ENCODE measurements around the gene CAB39.

The CAB39 gene

DNA sequence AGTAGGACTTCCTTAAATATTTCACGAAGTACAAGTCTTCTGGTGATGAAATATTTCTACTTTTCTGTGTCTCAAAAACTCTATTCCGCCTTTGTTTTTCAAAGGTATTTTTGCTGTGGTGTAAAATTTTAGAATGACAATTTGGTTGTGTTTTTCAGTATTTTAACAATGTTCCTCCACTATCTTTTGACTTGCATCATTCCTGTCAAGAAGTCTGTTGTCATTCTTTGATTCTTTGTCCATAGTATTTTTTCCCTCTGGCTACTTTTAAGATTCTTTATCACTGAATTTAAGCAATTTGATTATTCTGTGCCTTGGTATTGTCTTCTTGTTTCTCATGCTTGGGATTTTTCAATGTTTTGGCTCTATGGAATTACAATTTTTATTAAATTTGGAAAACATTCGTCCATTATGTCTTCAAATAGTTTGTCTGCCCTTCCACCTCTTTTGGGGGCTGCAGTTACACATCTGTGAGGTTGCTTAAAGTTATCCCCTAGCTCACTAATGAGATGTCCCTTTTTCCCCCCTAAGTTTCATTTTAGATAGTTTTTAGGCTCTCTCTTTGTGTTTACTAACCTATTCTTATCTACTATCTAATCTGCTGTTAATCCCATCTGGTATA lies 76.0 kb downstream of the CAB39 start:
- DNase-seq = no peak

DNA sequence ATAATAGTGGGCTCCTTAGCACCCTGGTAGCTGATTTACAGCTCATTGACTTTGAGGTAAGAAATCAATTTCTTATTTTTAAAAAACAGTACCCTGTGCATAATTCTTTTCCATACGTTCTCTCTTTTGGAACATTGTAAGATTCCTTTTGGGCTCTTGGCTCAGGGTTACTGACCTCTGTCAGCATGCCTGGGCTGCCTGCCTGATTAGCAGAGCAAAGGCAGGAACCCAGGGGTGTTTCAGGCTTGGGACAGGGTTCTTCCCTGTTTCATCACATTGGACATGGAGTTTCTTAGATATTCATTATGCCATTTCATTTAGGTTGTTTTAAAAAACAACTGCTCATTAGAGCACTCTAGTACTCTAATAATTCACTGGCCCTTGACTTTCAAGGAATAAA lies 78.3 kb downstream of the CAB39 start:
- no peak for DNase-seq

DNA sequence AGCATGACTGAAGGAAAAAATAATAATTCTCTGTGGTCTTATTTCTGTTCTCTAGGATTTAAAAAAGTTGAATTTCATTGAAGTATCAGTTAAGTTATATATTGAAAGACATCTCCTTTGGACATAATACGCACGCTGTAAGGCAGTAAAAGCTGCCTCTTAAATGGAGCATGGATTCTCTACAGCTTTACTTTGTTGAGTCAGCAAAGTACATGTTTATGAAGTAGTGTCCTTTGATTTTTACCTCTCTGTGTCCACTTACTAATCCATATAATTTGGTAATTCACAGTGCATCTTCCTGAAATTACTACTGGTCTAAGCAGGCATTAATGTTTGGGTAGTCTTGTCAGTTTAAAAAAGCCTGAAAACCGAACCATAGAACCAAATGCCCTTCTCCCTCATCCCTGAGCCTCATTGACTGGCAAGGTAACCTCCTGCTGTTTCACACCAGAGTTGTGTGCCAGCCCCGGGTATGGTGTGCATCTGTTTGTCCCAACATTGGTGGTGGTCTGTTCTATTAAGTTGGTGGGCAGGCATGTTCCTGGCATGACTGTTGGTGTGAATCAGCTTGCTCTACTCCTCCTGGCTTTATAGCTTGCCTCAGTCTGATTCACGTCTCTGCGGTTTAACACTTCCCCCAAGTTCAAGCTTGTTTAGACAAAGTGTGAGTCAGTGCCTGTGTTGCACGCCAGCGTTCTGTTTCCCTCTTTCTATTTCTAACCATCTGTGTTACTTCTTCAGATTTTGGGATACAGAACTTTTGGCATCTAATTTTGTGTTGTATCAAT lies 81.1 kb downstream of the CAB39 start:
- DNase-seq = peak; percentile 72

DNA sequence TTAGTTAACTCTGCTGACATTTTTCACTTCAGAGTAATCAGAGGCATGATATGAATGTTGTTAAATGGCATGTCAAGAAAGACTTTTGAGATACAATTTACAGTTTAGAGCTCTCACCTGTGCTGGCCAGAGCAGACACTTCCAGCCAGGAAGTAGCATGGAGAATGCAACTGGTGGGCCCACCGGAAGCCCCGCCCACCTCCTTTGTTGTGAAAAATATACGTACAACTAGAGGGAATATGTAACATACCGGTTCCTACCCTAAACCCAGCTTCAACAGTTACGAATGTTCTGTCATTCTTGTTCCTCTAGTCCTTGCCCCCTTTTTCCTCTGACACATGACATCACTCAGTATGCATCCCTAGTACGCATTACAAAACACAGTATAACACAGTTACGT lies 81.9 kb downstream of the CAB39 start:
- no peak for DNase-seq

DNA sequence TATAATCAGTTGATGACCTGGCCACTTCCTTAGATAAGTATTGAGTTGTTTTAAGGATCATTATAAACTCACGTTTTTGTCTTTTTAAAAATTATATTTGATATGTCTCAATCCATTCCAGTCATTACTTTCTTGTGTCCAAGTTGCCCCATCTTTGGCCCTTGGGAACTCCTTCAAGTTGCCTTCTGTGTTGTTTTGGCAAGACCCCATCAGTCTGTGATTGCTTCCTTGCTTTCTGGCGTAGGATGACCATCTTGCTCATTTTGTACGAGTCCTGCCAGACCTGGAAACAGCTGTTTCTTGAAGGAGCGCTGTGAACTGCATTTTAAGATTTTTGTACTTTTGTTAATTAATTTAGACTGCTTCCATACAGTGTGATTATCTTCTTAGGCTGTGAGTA lies 83.2 kb downstream of the CAB39 start:
- no peak for DNase-seq

DNA sequence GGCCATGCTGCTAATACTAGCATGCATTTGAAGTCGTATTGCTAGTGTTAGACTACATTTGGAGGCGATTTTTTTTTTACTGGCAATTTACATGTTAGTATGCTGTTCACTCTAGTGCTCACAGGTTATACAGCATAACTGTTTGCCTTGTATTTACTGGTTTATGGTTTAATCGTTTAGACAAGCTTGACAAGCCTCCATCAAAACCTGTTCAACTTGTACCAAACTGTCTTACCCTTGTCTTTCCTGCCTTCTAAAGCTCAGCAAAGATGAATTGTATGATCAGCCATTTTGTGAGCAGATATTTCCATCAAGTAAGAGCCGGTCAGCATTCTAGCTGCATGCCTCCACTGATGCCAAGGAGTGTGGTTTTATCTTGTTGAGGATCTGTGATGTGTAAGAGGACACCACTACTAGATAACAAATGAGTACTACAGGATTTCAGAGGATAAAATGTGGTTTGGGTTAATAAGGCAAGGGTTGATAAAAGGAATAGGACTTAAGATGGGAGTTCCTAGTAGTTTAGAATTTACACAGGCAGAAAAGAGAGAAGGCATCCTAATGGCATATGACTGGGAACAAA lies 83.7 kb downstream of the CAB39 start:
- no peak for DNase-seq

DNA sequence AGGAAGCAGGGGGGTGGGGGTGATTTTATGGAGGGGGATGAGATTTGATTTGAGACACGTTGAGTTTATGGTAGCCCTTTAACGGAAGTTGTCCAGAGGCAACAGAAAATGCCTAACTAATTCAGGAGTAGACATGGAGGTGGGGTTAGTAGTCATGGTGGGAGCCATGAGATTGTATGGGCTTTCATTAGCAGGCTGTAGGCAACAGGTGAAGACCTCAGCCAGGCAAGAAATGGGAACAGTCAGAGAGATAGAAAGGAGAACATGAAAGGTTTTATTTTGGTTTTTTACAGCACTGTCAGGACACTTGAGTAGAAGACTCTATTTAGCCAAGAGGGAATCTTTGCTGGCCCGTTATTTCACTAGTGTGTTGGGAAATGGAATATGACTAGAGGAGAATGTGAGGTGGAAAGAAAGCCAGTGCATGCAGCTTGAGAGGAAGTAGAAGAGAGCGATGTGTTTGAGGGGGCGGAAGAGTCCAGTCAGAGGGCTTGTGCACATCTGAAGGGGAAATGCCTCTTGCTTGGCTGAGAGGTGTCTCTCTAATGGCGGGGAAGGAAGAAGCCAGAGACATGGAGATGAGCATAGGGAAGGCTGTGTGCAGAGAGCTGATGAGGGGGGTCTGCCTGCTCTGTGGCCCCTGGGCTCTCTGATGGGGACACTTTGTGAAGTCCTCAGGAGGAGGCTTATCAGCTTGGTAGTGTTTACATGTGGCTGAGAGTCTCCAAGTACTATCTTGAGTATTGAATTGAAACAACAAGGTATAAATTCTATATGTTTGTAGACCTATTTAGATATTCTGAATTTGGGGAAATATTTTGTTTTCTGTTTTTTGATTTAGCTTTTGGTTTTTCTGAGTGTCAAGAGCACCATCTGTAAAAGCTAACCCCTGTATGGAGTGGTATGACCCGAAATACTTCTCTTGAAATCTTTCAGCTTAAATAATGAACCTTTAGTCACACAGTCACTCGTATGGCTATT lies 85.2 kb downstream of the CAB39 start:
- DNase-seq = no peak

DNA sequence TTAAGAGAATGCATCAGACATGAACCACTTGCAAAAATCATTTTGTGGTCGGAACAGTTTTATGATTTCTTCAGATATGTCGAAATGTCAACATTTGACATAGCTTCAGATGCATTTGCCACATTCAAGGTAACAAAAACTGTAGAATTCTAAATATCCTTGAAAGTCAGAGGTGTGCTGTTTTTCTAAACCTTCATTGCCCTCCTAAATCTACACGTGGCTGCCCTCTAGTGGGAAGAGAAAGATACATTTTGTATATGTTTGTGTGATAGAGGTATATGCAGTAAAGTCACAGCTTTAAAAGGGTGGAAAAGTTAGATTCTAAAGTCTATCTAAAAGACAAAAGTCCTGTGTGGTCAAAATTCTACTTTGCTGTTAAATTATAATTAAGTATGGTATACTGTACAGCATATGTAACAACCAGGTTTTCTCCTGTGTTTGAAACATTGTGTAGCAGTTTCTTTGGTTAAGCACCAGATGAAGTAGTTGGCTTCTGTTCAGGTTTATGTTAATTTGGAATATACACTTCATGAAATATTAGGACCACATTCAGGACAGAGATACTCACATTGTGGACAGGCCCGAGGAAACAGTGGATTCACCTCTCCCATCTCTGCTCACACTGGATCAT lies 86.2 kb downstream of the CAB39 start:
- DNase-seq = no peak

DNA sequence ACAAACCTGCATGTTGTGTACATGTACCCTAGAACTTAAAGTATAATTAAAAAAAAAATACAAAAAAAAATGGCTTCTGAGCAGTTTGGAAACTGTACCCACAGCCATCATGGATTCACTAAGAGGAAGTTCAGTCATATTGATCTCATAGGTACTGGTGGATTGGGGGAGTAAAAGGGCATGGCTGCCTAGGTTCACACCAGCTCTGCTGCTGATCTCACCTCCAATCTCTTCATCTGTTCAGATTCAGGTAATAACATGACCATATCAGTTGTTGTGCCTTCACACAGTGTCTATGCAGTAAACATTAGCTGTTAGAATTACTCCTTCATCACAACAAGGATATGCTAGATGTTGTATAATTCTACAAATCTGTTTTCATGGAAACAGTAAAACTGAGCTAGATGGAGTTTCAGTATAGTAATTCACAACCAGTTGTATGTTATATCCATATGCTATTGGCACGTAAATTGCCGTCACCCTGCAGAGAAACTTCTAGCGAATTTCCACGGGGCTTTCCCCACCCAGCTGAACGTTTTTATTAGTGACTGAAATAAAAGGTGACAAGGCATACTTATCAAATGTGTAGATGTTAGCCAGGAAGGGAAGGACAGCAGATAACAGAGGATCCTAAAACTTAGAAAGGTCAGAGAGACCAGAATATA lies 92.8 kb downstream of the CAB39 start:
- peak; percentile 31 for DNase-seq

DNA sequence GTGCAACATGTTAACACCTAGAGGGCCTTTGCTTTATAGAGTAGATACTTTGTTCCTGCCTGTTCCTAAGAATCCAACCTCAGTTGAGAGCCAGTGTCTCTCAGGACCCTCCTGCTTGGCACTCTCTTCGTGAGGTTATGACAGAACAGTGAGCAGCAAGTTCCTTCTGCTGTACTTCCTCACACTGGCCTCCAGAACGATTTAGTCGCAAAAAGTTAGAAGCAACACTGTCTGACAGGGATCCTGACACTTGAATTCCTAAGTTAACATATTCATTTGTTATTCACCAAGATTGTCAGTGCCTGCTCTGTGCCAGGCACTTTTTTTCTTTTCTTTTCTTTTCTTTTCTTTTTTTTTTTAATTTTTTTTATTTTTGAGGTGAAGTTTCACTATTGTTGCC lies 95.1 kb downstream of the CAB39 start:
- no peak for DNase-seq

DNA sequence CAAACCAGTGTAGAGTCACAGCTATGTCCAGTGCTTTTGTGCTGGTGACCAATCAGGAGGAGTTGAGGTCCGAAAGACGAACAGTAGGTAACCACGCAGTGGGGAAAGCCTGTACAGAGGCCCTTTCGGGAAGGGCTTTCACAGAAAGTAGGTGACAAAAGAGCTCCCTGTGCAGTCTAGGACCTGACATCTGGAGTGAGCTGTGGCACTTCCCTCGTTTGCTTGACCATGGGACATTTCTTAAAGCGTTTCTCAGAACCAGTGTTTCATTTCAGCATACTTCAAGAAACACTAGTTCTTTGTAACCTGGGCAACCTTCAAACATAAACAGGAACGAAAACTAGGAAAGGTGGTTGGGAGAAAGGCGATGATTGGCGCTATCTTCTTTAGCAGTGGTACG lies 96.4 kb downstream of the CAB39 start:
- no peak for DNase-seq

DNA sequence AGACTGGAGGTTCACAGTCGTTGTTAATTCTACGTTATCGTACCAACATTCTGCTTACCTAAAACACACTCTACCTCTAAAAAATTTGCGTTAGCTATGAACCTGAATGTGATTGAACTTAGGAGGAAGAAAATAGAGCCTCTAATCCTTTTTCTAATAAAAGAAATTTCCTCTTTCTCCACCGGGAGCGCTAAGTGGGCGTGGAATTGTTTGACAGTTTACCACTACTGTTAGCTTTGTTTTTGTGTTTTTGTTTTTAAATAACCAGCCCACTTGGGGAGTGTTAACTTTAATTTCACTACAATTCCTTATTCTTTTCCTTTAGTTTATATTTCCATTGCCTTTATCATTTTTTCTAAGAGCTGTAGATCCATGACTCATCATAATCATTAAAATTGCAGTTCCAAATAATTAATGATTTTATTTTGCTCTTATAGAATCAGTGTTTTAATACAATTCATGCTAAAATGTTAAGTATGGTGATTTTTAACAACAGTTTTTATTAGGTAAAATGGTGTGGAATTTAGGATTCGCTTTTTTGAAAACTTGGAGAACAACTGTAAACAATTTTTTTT lies 97.1 kb downstream of the CAB39 start:
- no peak for DNase-seq

DNA sequence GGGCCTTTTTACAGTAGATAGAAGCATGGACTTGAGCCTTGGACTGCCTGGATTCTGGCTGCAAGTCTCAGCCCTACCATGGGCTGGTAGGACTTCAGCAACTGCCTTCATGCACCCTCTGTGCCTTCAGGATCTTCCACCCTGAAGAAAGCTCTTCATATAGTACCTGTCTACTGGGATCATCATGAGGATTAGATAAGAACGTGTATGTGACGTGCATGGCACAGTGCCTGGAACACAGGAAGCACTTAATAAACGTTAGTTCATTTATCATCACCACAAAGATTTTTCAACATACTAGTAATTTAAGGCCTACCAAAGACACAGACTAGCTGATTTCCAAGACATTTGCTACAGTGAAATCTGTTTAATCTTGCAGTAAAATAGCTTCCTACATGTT lies 98.9 kb downstream of the CAB39 start:
- no peak for DNase-seq

DNA sequence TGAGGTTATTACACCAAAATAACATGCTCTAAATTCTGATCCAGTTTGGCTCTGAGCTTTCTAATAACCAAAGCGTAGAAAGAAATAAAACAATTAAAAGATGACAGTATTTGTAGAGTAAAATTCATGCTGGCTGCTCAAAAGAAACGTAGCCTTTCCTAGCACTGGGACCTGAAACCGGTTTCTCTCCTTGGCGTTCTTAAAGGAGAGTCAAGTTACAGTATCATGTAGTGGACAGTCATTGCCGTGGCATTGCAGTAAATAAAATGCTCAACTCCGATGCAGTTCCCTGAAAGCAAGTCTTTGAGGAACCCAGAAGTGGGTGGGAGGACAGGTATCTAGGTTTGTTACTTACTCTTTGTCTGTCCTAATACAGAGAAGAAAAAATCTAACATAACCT lies 99.4 kb downstream of the CAB39 start:
- DNase-seq = no peak

DNA sequence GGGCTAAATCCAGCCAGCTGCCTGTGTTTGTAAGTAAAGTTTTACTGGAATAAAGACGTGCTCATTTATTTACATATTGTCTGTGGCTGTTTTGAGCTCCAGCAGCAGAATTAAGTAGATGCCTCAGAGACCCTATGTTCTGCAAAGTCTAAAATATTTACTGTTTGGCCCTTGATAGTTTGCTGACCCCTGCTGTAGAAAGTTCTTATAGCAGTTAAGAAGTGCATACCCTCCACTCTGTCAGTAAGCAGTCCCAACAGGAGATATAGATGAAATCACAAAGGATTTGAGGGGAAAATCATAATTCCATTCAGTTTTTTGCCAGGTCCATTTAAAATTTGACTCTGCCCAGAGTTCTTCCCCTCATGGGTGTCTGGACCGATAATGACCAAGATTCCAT lies 102.0 kb downstream of the CAB39 start:
- DNase-seq = no peak

DNA sequence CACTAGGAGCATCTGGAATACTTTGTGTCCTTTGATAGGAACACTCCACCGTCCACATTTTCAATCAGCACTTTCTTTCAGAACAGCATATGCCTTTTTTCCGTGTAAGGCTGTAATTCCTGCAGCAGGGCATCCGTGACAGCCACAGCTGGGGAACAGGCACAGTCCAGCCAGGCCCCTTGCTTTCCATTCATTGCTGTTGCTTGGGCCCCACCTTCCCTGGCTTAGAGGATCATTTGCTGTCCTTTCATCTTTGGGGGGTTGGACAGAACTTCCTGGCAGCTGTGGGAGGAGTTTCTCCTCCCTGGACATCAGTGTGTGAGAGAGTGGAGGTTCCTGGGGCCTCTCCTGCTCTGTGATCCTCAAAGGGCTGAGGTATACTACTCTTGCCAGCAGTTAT lies 102.4 kb downstream of the CAB39 start:
- DNase-seq = no peak

DNA sequence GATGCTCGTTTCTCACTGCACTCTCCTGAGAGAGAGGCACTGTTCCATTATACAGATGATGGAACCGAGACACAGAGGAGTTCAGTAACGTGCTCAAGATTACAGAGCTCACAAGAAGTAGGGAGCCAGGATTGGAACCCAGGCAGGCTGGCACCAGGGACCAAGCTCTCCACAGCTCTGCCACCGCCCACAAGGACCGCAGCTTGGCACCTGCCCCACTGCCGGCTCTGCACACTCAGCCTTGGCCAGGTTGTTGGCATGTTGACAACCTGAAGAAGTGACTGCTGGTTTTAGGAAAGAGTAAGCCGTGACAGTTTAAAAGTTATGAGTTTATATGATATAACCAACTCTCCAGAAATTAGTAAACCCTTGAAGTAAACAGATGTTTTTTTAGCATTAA lies 104.1 kb downstream of the CAB39 start:
- DNase-seq = no peak

DNA sequence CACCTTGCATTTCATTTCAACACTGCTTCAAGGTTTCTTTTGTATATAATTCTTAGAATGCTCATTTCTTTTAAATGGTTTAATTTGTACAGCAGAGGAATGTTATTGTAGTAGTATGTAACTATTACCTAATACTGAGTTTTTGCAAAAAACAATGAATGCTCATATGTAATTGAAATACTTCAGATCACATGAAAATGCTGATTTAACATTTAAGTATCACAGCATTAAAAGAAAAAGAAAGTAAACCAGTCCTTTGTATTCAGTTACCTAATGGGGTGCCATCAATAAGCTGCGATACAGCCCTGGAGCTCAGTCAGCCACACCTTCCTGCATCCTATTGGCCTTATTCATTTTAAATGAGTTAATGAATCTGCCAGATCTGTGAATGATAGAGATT lies 106.8 kb downstream of the CAB39 start:
- no peak for DNase-seq

DNA sequence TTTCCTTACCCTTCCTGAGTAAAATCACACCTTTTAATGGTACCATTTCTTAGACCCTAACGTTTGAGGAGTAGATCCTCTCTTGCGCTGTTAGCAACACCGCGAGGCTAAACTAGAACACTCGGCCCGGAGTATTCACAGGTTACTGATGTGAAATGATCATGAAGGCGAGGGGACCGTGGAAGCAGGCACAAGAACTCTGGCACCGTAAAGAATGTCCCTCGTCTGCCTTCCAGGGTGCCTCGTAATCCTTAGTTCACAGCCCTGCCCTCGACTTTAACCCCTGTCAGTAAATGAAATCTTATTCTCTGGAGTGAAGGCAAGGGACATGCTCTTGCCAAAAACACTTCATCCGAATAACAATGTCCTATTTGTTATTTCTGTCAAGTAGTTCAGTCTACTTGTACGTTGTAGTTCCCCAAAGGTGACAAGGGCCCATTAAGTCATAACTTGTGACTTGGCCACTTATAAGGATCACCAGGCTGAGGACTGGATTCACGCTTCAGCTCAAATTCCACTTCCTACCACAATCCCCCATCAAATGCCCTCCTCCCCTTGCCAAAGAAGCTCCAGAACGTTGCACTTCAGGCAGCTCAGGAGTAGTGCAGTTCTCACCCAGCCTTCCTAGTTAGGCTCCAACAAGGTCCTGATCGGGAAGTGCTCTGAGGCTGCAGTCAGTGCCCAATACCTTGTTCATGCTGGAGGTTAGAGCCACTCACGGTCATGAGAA lies 108.8 kb downstream of the CAB39 start:
- DNase-seq = no peak

DNA sequence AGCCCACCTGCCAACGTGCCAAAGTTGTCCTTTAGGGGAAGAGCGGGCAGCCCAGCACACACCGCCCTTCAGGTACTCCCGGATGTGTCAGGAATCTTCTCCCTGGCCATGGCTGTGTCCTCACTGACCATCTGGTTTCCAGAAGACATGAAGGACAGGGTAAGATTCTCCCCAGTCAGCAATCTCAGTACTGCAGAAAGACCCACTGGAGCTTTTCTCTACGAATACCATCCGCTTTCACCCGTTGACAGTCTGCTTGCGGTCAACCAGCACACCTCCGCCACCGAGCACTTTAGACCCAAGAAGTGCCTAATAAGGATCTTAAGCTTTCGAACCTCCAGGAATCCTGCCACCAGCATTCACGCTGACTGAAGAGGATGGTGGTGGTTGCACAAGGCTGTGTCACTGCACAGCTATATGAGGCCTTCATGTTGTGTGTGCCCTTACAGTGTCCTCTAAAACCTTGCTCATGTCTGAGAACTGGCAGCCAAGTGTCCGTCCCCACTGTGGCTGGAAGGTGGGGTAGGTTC lies 109.4 kb downstream of the CAB39 start:
- no peak for DNase-seq
